Fibroblast of peridontal ligament (primary cell): ENCODE data around the gene EPHB3.
"Not testable (repeated sequence)": the region's sequence is repeated elsewhere in the genome, so short reads cannot be mapped to it uniquely, and the experiment has no call there.

Experiments used
- DNase-seq: peaks from one replicate; pipeline ENCODE4 v3.0.0-alpha.2; 2010; ENCODE audit errors: extremely low read depth

Gene EPHB3

DNA sequence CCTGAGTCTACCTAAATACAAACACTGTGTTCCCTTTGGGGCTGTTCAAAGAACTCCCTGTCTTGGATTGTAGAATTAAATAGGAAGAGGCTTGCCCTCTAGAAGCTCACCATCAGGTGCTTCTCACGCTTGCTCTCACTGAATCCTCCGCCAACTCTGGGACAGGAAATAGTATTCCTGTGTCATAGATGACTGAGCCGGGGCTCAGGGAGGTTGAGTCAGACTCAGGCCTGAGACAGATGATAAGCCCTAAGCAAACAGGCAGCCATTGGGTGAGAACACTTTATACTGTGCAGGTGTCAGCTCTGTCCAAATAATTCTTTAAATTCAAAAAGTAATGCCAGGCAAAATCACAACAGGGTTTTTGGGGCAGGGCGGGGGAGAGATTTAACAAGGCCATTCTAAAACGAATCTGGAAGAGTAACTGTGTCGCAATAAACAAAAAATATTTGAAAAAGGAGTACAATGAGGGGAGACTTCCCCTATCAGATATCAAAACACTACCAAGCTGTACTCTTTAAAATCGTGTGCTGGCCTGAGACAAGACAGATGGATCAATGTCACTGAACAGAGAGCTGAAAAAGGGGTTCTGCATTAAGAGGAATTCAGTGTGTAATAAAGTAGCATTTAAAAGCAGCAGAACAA, 59.0 kb downstream of the EPHB3 start:
- DNase-seq = no peak

DNA sequence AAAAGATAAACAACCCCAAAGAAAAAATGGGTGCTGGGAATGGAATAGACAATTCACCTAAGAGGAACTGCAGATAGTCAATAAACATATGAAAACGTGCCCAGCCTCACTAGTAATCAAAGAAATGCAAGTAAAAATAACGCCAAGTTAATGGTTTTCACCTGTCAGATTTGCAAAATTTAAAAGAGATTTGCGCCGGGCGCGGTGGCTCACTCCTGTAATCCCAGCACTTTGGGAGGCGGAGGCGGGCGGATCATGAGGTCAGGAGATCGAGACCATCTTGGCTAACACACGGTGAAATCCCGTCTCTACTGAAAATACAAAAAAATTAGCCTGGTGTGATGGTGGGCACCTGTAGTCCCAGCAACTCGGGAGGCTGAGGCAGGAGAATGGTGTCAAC, 60.6 kb downstream of the EPHB3 start:
- DNase-seq = not testable (repeated sequence)

- no peak for DNase-seq
Observed at GRCh38 chr3:184626923-184627322, 65.3 kb downstream of the EPHB3 start.

GRCh38 chr3:184629555-184630160, 68.1 kb downstream of the EPHB3 start:
- no peak for DNase-seq

- DNase-seq = no peak
Observed at GRCh38 chr3:184630861-184631471, 69.4 kb downstream of the EPHB3 start.

DNA sequence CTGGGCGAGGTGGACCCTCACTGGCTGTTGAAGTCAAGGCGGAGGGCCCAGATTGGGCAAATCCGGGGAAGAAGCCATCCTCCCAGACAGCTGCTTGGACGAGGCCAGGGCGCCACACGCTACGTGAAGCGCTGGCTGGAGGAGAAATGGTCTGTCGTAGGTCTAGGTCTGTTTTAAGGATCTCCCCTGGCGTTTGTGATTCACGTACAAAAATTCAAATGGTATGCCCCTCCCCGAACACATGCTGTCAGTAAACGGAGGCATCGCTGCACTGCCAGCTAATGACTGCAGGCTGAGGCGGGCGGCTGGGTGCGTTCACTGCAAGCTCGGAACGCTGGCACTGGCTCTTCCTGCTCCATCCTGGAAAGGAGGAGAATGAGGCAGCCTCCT, 69.9 kb downstream of the EPHB3 start:
- no peak for DNase-seq
